Keratinocyte (primary cell): ENCODE results near the gene FHL1.

Experiments used
- CTCF ChIP-seq, 3 experiments: IDR thresholded peaks in 1 of 3; conservative IDR thresholded peaks in 1 of 3; optimal IDR thresholded peaks in 1 of 3; 2 replicates in 2 of 3; 3 replicates in 1 of 3; pipeline versions ENCODE3 to v1.5.1; 2011; ENCODE audit warnings: low read length in 3 of 3, mild to moderate bottlenecking in 3 of 3, moderate library complexity in 2 of 3, control low read depth in 1 of 3, inconsistent platforms in 1 of 3; ENCODE audit not compliant: insufficient read depth in 2 of 3; ENCODE audit errors: extremely low read depth in 1 of 3
- EZH2 ChIP-seq: IDR thresholded peaks from one replicate; pipeline ENCODE4 v1.6.1; 2012; ENCODE audit warnings: inconsistent platforms, mild to moderate bottlenecking, low read length, moderate library complexity

- TF ChIP-seq CTCF (optimal IDR thresholded peaks at IDR 0.05 in 1 of 3, IDR thresholded peaks at IDR 0.05 in 1 of 3, conservative IDR thresholded peaks at IDR 0.05 in 1 of 3; ENCODE audit: extremely low read depth in 1 of 3, insufficient read depth in 2 of 3, low read length in 3 of 3) (no peak), EZH2 (no peak)
Observed at GRCh38 chrX:136237074-136237473, 89.7 kb downstream of the FHL1 start.
